Left renal pelvis (tissue), 4 donors: ENCODE data around the gene SPOCK2. TPM values are rescaled to one million over a fixed set of nuclear protein-coding genes. Genes with fewer than 3 reads are reported as not detected.

Experiments used
- DNase-seq, 4 donors: peaks; one replicate each; pipeline ENCODE4 v3.0.0-alpha.2; 2013; ENCODE audit warnings: low read depth in 4 of 4, low spot score in 3 of 4
- polyA plus RNA-seq, 4 donors: library from polyadenylated mRNA; unstranded; fragments of 120-200 nt; gene quantifications; one replicate each; pipeline ENCODE4 v1.2.1, GENCODE V29; 2013; ENCODE audit not compliant: insufficient read length in 4 of 4

Gene SPOCK2
- polyA plus RNA-seq, 4 donors: 27.1 to 157 (median 138) TPM

DNA sequence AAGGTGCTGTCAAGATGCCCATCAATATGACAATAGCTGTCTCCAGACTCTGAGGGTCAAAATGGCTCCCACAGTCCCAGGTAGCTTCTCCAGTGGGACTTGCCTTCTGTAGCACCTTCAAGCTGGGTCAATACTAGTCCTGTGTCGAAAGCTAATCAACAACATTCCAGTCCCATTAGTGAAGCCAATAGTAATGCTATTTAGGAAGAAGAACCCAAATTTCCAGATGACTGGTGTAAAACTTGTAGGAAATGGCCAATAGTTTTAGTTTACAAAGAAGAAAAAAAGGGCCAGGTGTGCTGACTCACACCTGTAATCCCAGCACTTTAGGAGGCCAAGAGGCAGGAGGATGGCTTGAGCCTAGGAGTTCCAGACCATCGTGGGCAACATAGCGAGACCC, 2.0 kb upstream of the SPOCK2 start:
- no peak for DNase-seq

DNA sequence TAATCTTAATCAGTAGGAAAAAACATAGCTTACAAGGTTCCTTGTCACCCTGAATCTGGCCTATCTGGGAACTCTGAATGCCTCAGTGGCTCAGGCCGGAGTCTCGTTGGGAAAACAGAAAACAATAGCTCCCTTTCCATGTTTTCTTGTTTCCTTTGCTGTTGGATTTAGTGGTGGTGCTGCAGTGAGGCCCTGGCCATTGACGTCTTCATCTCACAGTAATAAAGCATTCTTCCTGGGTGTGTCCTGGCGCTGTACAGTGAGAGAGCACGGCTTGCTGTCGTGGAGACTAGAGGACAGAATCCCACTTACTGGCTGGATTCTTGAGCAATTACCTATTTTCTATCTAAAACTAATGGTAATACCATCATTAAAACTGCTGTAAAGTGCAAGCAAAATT, 1.3 kb upstream of the SPOCK2 start:
- no peak for DNase-seq

DNA sequence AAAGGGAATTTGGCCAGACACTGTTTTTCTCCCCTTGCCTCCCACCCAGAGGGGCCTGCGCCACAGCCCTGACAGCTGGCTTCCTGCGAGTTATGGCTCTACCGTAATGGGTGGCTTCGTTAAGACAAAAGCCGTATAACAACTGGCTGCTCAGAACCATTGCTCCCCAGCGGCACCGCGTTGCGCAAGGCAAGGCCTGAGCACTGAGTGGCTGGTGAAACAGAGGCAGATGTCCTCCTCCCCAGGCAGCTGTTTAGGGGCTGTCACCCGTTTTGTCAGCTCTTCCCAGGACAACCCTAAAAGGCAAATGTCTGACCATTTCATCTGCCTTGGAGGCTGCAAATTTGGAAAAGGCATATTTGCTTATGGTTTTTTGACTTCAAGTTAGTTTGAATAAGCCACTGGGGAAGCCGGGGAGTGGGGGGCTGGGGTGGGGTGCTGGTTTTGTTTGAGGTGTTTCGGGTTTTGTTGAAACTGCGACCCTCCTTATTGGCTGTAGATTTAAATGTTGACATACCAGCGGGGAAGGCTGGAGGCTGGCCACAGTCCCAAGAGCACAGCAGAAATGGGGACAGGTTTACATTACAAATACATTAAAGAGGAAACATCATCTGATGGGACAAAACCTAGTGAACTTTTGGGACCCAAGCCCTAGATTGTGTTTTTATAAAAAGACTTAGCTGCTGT, 681 bp upstream of the SPOCK2 start:
- DNase-seq: no peak

DNA sequence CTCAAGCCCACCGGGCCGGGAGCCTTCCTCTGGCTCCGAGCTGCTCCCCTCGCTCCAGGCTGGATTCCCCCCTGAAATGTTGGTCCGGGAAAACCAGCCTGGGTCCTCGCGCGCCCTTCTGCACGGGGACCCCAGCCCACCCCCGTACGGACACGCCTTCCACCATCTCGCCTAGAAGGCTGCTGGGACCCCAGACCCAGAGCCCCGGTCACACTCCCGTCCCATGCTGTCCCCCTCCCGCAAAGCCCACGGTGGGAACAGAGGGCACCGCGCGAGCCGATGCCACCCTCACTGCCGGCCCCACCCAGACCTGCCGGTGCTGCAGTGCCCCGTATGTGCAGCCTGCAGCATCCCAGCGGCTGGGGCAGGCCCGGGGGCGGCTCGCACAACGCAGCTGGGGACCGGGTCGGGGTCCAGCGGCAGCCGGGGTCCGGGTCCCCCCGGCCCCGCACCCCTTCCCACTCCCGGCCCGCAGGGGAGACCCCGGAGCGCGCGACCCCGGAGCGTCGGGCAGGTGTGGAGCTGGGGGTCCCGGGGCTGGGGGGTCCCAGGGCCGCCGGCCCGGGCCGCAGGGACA, 871 bp downstream of the SPOCK2 start:
- DNase-seq: no peak

DNA sequence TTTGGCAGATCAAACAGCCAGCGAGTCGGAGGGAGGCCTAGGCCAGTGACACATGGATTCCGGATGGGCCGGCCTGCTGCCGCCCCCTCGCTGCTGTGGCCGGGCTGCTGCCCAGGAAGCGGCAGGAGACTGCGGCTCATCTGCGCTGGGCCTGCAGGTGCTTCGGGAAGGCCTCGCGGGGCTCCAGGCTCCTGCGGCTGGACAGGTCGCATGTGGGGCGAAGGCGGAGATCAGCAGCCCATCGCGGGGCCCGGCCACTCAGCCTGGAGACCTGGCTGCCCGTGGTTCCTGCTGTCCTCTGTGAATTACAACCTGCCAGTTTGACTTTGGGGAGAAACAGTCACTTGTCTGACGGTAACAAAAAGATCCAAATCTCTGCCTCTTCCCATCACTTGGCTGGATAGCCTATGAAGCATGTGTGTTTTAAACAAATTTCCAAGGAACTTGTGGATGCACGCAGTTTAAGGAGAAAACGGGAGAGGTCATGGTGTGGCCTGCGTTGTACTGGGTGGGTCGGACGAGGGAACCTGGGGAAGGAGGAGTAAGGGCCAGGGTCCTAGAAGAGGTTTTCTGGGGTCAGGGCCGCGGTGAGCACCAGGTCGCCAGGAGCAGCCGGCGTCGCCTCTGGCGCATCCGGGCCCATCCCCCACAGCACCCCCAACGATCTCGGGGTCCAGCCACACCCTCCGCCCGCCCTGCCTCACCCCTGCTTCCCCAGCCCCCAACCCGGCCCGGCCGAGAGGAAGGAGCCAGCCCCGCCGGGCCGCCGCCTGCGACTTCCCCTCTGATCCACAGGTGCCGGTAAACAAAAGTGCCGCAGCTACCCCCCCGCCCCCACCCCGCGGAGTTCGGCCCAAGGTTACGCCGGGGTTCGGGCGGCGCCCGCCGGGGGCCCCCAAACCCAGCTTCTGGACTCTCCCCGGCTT, 1.6 kb downstream of the SPOCK2 start:
- no peak for DNase-seq

DNA sequence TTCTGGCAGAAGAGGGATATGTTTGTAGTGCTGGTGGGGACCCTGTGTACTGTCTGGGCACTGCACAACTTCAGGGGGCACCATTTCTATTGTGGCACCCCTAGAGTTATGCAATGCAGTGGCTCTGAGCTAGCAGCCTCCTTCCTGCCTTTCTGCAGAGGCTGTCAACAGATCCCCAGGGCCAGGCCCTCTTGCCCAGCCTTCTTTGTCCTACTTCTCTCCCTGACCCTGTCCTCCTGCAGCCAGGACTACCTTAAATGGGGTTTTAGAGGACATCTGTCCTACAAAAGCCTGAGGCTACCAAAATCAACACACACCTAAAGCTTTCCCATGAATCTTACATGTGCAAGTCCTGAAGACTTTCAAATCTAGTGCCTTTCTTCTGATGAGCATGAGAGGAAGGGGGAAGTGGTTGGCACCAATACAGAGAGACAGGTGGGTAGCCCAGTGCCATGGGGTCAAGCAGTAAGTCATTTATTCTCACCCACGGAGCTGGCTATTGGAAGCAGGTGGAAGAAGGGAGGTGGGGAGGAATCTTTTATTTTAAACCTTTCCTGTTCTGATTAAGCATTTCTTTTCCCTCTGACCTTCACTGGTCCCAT, 2.4 kb downstream of the SPOCK2 start:
- DNase-seq: no peak

DNA sequence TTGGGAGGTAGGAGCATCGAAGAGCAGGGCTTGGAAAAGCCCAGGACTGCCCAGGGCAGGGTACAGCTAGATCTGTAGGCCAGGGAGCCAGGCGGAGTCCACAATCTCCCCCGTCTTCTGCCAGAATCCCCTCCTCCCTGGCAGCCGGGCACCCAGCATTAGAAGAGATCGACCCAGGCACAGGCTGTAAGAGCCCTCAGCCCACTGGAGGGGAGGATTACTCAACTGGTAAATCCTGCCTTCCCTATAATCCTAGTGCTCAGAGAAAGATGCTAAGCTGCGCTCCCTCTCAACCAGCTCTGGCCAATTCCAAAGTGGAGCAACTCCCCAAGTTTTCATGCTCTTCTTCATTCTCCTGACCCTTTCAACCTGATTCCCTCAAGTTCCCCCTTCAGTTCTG, 3.2 kb downstream of the SPOCK2 start:
- no peak for DNase-seq

DNA sequence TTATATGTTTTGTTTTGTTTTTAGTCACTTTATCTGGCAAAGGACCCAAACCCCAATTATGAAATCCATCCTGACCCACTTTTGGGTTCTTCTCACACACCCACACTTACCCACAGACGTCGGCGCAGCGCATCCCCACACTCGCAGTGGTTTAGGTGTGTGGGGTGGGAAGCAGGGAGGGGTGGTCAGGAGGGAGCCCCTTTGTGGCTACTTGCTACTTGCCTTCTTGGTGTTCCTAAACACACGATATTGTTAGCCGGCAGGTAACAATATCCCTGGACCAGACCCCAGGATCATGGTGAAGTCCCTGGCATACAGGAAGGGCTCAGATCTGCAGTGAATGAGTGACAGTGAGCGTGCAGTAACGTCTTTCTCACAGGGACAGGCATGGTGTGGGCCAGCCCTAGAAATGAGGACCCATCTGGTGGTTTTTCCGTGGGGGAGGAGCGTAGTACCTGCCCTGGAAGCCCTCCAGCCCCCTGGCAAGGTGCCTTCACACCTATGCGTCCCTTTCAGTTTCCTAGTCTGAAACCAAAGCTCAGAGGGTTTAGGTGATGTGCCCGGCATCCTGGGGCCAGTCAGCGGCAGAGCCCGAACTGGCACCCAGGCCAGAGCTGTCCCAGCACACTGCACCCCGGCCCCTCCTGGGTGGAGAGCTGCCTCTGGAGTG, 4.4 kb downstream of the SPOCK2 start:
- DNase-seq: no peak

DNA sequence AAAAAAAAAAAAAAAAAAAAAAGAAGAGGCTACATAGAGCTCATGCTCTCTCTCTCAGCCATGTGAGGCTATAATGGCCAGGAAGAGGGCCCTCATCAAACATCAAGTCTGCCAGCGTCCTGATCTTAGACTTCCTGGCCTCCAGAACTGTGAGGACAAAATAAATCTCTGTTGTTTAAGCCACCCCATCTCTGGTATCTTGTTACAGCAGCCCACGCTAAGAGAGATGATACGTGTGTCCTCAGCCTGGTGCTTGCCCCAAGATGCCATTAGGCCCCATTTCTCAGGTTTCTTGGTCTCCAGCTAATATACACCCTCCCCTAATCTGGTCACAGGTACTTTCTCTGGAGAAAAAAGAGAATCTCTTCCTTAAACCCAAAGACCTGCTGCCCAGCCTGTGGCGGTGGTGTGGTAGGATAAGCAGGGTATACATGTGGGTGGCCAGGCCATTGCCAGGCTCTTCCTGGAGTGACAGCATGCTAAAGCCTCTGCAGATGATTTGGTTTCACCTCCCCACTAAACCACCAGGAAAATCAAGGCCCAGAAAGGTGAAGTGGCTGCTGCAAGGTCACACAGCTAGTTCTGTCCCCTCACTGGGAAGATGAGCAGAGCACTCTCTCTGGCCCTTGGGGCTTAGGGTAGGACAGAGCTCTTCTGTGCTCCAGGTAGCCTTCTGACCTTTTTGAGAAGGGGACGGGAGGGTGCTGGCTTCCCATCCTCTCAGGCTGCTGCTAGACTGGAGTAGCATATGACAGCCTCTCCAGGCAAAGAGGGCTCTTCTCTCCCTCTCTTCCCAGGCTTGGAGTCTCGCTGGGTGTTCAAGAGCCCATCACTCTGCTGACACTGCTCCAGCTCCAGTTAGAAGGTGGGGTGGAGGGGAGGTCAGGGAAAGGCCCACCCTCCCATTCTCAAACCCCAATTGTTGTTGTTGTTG, 5.2 kb downstream of the SPOCK2 start:
- no peak for DNase-seq

DNA sequence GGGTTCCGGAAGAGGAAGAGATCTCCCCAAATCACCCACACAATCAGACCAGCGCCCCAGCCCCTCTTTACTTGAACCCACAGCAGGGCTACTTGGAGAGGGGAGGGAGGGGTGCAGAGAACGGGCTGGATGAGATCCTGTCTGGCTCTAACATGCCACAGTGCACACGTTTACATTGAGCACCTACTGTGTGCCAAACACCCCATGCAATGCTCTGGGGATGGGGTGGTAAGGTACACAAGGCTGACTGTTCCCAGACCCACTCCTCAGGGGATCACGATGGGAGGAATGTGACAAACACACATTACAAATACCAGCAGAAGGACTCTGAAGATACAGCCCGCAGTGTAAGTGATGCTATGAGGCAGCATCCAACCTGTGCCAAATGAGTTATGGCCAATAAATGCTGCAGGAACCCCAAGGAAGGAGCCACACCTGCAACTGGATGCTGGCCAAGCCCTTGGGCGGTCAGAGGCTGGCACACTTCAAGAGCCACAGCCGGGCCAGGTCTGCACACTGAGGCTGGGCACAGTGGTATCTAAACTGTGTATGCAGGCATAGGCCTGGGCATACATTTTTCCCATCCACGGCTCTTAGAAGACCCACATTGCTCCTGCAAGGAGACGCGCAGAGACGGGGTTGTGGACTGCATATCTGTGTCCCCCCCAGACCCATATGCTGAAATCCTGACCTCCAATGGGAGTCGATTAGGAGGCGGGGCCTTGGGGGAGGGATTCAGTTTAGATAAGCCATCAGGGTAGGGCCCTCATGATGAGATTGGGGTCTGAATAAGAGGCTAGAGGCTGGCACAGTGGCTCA, 6.4 kb downstream of the SPOCK2 start:
- no peak for DNase-seq

DNA sequence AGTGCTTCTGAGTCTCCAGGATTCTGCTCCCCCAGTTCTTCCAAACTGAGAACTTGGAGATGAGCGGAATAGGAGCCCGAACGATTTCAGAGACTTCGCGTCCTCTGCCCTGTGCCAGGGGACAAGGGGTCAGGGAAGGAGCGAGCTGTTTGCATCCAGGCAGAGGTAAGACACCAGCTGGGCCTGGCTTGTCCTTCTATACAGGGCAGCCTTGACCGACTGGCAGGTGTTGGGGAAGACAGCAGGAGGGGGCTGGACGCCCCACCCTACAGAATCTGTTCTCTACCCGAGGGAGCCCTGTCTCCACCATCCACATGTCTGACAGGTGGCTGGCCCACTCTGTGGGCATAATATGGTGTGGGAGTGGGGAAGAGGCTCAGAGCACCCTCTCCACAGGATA, 7.1 kb downstream of the SPOCK2 start:
- DNase-seq: no peak

DNA sequence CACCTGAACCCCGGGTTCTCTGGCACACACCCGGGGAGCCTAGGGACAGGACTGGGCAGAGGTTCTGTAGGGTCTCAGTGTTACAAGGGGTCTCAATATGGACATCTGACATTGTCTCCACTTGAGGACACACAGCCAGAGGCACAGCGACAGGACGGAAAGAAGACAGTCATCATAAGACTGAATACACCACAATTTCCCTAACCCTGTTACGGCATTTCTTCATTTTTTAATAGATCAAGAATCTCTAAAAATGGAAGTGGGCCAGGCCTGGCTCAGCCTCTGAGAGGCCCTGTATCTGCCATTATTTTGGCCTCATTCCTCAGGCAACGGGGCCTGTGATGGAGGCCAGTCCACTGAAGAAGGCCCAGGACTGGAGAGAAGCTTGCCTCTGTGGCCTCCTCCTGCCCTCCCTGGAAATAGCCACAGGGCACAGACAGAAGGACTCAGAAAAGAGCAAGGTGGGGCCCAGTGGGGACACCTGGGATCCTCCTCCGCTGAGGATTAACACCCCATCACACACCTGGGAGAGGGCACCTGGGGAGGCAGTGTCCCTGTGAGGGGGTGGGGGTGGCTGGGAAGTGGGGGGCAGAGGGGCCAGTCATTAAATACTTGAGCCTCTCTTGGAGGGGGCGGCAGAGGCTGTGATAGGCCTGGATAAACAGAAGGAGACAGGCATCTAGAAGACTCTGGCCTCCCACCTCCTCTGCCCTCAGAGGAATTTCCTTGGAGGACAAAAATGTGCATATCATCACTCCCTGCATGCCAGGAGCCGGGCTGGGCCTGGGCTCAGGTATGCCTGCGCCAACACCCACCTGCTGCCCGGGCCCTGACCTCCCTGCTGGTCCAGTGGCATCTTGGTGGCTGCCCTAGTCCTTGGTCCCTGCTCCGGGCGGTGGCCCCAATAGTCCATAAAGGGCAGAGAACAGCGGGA, 8.0 kb downstream of the SPOCK2 start:
- no peak for DNase-seq

DNA sequence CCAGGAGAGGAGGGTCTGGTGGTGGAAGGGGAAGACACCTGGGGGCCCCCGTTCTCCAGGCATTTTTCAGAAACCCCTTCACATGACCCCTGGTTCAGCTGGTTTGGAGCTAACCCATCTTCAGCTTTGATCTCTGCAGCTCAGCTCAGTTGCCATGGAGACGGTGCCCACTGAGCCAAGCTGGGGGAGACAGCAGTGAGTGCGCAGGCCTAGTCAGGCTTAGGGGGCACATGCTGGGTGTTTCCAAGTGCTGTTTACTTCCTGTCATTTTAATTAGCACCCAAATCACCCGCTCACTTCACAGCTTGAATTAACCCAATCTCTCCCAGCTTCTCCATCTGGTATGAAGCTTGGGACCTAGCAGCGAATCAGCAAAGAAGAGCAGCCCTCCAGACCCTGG, 9.0 kb downstream of the SPOCK2 start:
- no peak for DNase-seq

DNA sequence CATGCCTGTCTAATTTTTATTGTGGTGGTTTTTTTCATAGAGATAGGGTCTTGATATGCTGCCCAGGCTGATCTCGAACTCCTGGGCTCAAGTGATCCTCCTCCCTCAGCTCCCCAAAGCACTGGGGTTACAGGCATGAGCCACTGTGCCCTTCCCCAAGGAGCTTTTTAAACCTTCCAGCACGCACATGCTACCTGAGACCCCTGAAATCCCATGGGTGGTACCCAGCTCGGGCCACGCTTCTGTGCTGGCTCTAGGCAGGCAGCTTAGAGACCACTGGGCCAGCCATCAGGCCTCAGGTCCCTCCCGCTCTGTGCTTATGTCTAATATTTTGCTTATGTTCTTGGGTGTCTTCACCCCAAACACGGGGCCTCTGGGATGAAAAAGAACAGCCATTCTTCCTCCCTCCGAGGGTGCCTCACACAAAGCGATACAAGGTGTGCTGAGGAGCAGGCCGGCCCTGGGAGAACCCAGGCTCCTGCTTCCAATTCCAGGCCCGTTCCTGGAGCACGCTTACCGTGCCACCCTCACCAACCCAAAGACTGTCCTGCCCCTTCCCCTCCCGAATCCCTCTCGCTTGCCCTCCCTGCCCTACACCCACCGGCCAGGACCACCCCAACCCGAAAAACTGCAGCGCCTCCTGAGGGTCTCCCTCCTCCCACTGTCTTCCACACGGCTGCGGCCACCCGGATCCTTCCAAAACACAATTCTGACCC, 10.9 kb downstream of the SPOCK2 start:
- no peak for DNase-seq

DNA sequence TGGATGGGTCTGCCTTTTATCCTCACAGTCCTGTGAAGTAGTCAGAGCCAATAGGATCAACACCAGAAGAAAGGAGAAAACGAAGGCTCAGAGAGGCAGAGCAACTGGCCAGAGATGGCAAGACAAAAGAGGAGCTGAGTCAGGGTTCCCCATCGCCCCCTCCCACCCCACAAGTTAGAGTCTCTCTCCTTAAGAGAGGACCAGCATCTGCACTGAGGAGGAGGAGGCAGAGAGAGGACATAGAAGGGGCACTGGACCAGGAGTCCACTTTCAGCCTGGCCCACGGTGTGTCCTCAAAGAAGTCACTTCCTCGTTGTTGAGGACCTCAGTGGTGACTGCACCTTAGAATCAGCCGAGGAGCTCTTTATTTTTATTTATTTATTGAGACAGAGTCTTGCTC, 11.6 kb downstream of the SPOCK2 start:
- no peak for DNase-seq

DNA sequence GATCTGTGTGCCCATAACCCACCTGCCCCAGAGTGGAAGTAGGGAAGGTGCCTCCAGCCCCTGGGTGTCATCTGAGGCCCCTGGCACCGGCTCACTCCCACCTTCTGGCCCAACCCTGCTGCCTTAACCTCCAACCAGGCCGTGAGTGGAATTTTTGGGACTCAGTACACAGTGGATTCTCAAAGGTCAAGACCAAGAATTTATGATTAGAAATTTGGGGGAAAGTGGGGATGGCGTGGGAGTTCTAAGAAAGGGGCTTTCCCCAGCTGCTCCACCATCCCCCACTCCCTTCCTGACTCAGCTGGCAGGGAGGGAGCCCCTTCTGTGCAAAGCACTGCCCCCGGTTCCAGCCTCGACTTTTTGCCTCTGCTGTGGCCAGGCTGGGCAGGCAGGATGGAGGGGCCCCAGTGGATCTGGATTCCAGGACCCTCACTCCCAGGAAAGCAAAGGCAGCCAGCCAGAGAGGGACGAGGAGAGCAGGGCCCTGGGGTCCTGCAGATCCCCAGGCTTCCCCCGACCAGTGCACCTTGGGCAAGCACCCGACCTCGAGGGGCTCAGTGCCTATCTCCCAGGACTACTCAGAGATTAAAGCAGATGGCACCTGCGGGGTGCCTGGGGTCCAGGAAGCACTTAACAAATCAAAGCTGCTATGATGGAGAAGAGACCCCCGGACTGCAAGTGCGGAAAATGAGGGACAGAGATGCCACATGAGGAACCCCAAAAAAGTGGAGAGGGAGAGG, 12.8 kb downstream of the SPOCK2 start:
- no peak for DNase-seq
